GM23248 (cell line): ENCODE results near the gene C9orf72. TPM values are rescaled to one million over a fixed set of nuclear protein-coding genes. Genes with fewer than 3 reads are reported as not detected.

ENCODE experiments used
- DNase-seq: peaks from one replicate; pipeline ENCODE4 v3.0.0-alpha.2; 2015
- H2AFZ ChIP-seq: fragments of 200-600 bp; sonication (generic); 2 replicates; pipeline ENCODE4 v1.6.1; 2016; ENCODE audit warnings: antibody characterized with exemption
- H3F3A ChIP-seq: fragments of 200-600 bp; sonication (generic); 2 replicates; pipeline ENCODE4 v1.6.1; 2016; ENCODE audit warnings: mild to moderate bottlenecking, antibody characterized with exemption, mixed run types; ENCODE audit not compliant: insufficient read depth
- H3K27ac ChIP-seq: fragments of 200-600 bp; sonication (generic); 2 replicates; pipeline ENCODE4 v1.5.1; 2016; ENCODE audit warnings: mild to moderate bottlenecking
- H3K27me3 ChIP-seq: fragments of 200-600 bp; sonication (generic); replicated peaks from 2 replicates; pipeline ENCODE4 v1.6.1; 2016; ENCODE audit warnings: mild to moderate bottlenecking; ENCODE audit not compliant: insufficient read depth
- H3K36me3 ChIP-seq: fragments of 200-600 bp; sonication (generic); 2 replicates; pipeline ENCODE4 v1.6.1; 2016; ENCODE audit warnings: low read depth, mild to moderate bottlenecking
- H3K4me1 ChIP-seq: fragments of 200-600 bp; sonication (generic); 2 replicates; pipeline ENCODE4 v1.6.1; 2016; ENCODE audit warnings: mild to moderate bottlenecking; ENCODE audit not compliant: insufficient read depth
- H3K4me2 ChIP-seq: fragments of 200-600 bp; sonication (generic); one replicate; pipeline ENCODE4 v1.6.1; 2016; ENCODE audit warnings: mild to moderate bottlenecking; ENCODE audit not compliant: unreplicated experiment
- H3K4me3 ChIP-seq: fragments of 200-600 bp; sonication (generic); 2 replicates; pipeline ENCODE4 v1.5.1; 2016; ENCODE audit warnings: mild to moderate bottlenecking
- H3K79me2 ChIP-seq: fragments of 200-600 bp; sonication (generic); 2 replicates; pipeline ENCODE4 v1.6.1; 2016; ENCODE audit warnings: mild to moderate bottlenecking; ENCODE audit not compliant: insufficient read depth
- H3K9ac ChIP-seq: fragments of 200-600 bp; sonication (generic); 2 replicates; pipeline ENCODE4 v1.6.1; 2016; ENCODE audit warnings: mild to moderate bottlenecking
- H3K9me2 ChIP-seq: fragments of 200-600 bp; sonication (generic); 2 replicates; pipeline ENCODE4 v1.6.1; 2016; ENCODE audit warnings: mixed run types, mild to moderate bottlenecking, moderate library complexity; ENCODE audit not compliant: insufficient read depth
- H3K9me3 ChIP-seq: fragments of 200-600 bp; sonication (generic); one replicate; pipeline ENCODE4 v1.6.1; 2017; ENCODE audit warnings: low read depth
- H4K20me1 ChIP-seq: fragments of 200-600 bp; sonication (generic); 2 replicates; pipeline ENCODE4 v1.6.0; 2016; ENCODE audit not compliant: insufficient read depth
- EZH2 ChIP-seq: fragments of 200-600 bp; sonication (generic); IDR thresholded peaks from 2 replicates; pipeline ENCODE4 v1.6.1; 2018; ENCODE audit warnings: antibody characterized with exemption, mild to moderate bottlenecking; ENCODE audit not compliant: insufficient read depth, poor library complexity, severe bottlenecking
- EZH2phosphoT487 ChIP-seq: fragments of 200-600 bp; sonication (generic); IDR thresholded peaks from 2 replicates; pipeline ENCODE4 v1.6.1; 2018; ENCODE audit warnings: antibody characterized with exemption, moderate library complexity, mild to moderate bottlenecking, low read depth; ENCODE audit not compliant: insufficient read depth
- WGBS, 2 experiments: methylation state at CpG; one replicate each; pipeline ENCODE4 v1.1.6; 2015 to 2017; ENCODE audit warnings: low lambda C conversion rate in 2 of 2, low coverage in 1 of 2; ENCODE audit errors: missing lambda C conversion rate in 2 of 2; 5-methylcytosine and 5-hydroxymethylcytosine counted together
- in situ Hi-C: fragments of 300-500 bp; cut with MboI; formaldehyde crosslinking; loops from 2 replicates; pipeline ENCODE4 v1.15.0; 2020
- polyA plus RNA-seq: library from polyadenylated mRNA; unstranded; fragments of >200 nt; fragmentation: Nextera tagmentation; extraction: Ambion mirVana; gene quantifications from 2 replicates; pipeline ENCODE4 v1.2.1, GENCODE V29; 2016
- total RNA-seq: library from RNA; depleted of rRNA; stranded (reverse); fragments of >200 nt; shearing (Covaris generic); gene quantifications from 2 replicates; pipeline ENCODE4 v1.2.3, GENCODE V29; 2014; rRNA removed

The C9orf72 gene
- 4.0 and 5.1 TPM in 2 replicates for total RNA-seq
- 3.3 and 3.6 TPM in 2 replicates for polyA plus RNA-seq

GRCh38 chr9:27572918-27573633 is at the start of gene C9orf72:
Gene C9orf72 (minus strand): TSS chr9:27573481. CDS start chr9:27567120, 6,361 bp downstream.
- Histone ChIP-seq H2AFZ (peak within 1 kb of the TSS; percentile 90), H3K9ac (peak within 1 kb of the TSS; percentile 86), H3K4me2 (peak within 1 kb of the TSS; percentile 88), H3K9me3 (no peaks in the 10 kb centered on the region), H3K27me3 (no peaks in the 10 kb centered on the region), H3K36me3 (no peaks in the 10 kb centered on the region), H3K4me3 (peak within 1 kb of the TSS; percentile 75), H4K20me1 (no peaks in the 10 kb centered on the region), H3K9me2 (no peaks in the 10 kb centered on the region), H3K79me2 (no peaks in the 10 kb centered on the region), H3K27ac (peak within 1 kb of the TSS; percentile 85), H3F3A (peaks cover 13% of the 10 kb centered on the region; the same call in 1 of the 2 replicates), H3K4me1 (peaks cover 7% of the 10 kb centered on the region; the same call in 1 of the 2 replicates)
- peak; percentile 83 for DNase-seq
- in situ Hi-C loops = no loop called here
- no peak for TF ChIP-seq EZH2
- TF ChIP-seq EZH2phosphoT487 = no peak
- WGBS, 2 experiments = 1% methylated on average over 51 to 69 of the region's 72 CpGs

- in situ Hi-C loops = no loop called here
Measured at GRCh38 chr9:27622693-27623340, 49.5 kb upstream of the C9orf72 start.

GRCh38 chr9:27619743-27620142 is 46.5 kb upstream of the C9orf72 start:
- Histone ChIP-seq H3K9me3 (no peaks in the 10 kb centered on the region), H3K36me3 (no peaks in the 10 kb centered on the region), H3K4me2 (no peak overlapping the region), H3K4me1 (no peaks in the 10 kb centered on the region), H3K4me3 (no peak overlapping the region), H3K27ac (no peak overlapping the region), H3F3A (no peaks in the 10 kb centered on the region), H2AFZ (no peak overlapping the region), H3K9me2 (no peaks in the 10 kb centered on the region), H3K27me3 (peaks cover 7% of the 10 kb centered on the region; the same call in 1 of the 2 replicates), H3K79me2 (no peaks in the 10 kb centered on the region), H3K9ac (no peak overlapping the region), H4K20me1 (no peaks in the 10 kb centered on the region)
- in situ Hi-C loops = no loop called here
- 45 to 49% methylated on average over 6 of the region's 6 CpGs for WGBS, 2 experiments
- DNase-seq = no peak
- no peak for TF ChIP-seq EZH2phosphoT487
- TF ChIP-seq EZH2 = no peak

More at GRCh38 chr9:27622693-27623340, 49.5 kb upstream of the C9orf72 start:
- no peak for TF ChIP-seq EZH2phosphoT487
- TF ChIP-seq EZH2 = no peak
- 26 to 31% methylated on average over 5 of the region's 5 CpGs for WGBS, 2 experiments
- H3K27ac ChIP-seq = no peak overlapping the region
- no peak for DNase-seq
- H4K20me1 ChIP-seq = no peaks in the 10 kb centered on the region
- H3F3A ChIP-seq = no peaks in the 10 kb centered on the region
- H3K36me3 ChIP-seq = no peaks in the 10 kb centered on the region
- H3K4me3 ChIP-seq = no peak overlapping the region
- no peak overlapping the region for H2AFZ ChIP-seq
- no peaks in the 10 kb centered on the region for H3K9me2 ChIP-seq
- H3K79me2 ChIP-seq = no peaks in the 10 kb centered on the region
- H3K27me3 ChIP-seq = no peaks in the 10 kb centered on the region
- no peaks in the 10 kb centered on the region for H3K9me3 ChIP-seq
- H3K9ac ChIP-seq = no peak overlapping the region
- H3K4me2 ChIP-seq = no peak overlapping the region
- no peaks in the 10 kb centered on the region for H3K4me1 ChIP-seq

GRCh38 chr9:27618066-27618465 is 44.8 kb upstream of the C9orf72 start:
- no peak for TF ChIP-seq EZH2phosphoT487
- TF ChIP-seq EZH2 = no peak
- Histone ChIP-seq H3K36me3 (no peaks in the 10 kb centered on the region), H2AFZ (no peak overlapping the region), H3K9me3 (no peaks in the 10 kb centered on the region), H3K27me3 (peaks cover 7% of the 10 kb centered on the region; the same call in 1 of the 2 replicates), H3F3A (no peaks in the 10 kb centered on the region), H3K4me3 (no peak overlapping the region), H4K20me1 (no peaks in the 10 kb centered on the region), H3K4me2 (no peak overlapping the region), H3K4me1 (no peaks in the 10 kb centered on the region), H3K27ac (no peak overlapping the region), H3K9ac (no peak overlapping the region), H3K79me2 (no peaks in the 10 kb centered on the region), H3K9me2 (no peaks in the 10 kb centered on the region)
- 14 to 19% methylated on average over 4 of the region's 4 CpGs for WGBS, 2 experiments
- in situ Hi-C loops = no loop called here
- no peak for DNase-seq
